ENCODE results near the gene CDK17.

Gene CDK17

GRCh38 chr12:96285158-96285557, 115.1 kb downstream of the CDK17 start:
- H3K36me3 Mint-ChIP-seq (ENCODE audit: low read depth), result peaks cover 57% of the 10 kb centered on the region
- H3K4me3 Mint-ChIP-seq, result no peak overlapping the region
- peaks cover 7% of the 10 kb centered on the region for H3K4me1 Mint-ChIP-seq
- ATAC-seq (no peak), DNase-seq (no peak)
- H3K9me3 Mint-ChIP-seq, result no peaks in the 10 kb centered on the region
- no peaks in the 10 kb centered on the region for H3K27me3 Mint-ChIP-seq
- H3K27ac Mint-ChIP-seq, result no peak overlapping the region

GRCh38 chr12:96274331-96274730, 125.9 kb downstream of the CDK17 start:
- peak; percentile 43 for ATAC-seq

GRCh38 chr12:96271469-96272199, 128.6 kb downstream of the CDK17 start:
- Mint-ChIP-seq H3K4me1 (peaks cover 17% of the 10 kb centered on the region), H3K27me3 (no peaks in the 10 kb centered on the region)

More at GRCh38 chr12:96274331-96274730, 125.9 kb downstream of the CDK17 start:
- Mint-ChIP-seq H3K4me1 (peaks cover 15% of the 10 kb centered on the region), H3K36me3 (ENCODE audit: low read depth) (peaks cover 53% of the 10 kb centered on the region), H3K4me3 (no peak overlapping the region), H3K27me3 (no peaks in the 10 kb centered on the region), H3K27ac (peak overlapping the region; percentile 25), H3K9me3 (no peaks in the 10 kb centered on the region)
- no peak for DNase-seq

GRCh38 chr12:96266238-96266637, 134.0 kb downstream of the CDK17 start:
- Mint-ChIP-seq H3K27ac (no peak overlapping the region), H3K4me3 (no peak overlapping the region), H3K9me3 (no peaks in the 10 kb centered on the region), H3K27me3 (no peaks in the 10 kb centered on the region), H3K36me3 (ENCODE audit: low read depth) (peaks cover 41% of the 10 kb centered on the region), H3K4me1 (peaks cover 4% of the 10 kb centered on the region)
- DNase-seq (no peak), ATAC-seq (no peak)

More at GRCh38 chr12:96271469-96272199, 128.6 kb downstream of the CDK17 start:
- DNase-seq (no peak), ATAC-seq (no peak)
- H3K4me3 Mint-ChIP-seq, result no peak overlapping the region
- peaks cover 42% of the 10 kb centered on the region for H3K36me3 Mint-ChIP-seq (ENCODE audit: low read depth)
- no peaks in the 10 kb centered on the region for H3K9me3 Mint-ChIP-seq
- H3K27ac Mint-ChIP-seq, result peak overlapping the region; percentile 24

GRCh38 chr12:96265836-96266235, 134.4 kb downstream of the CDK17 start:
- peaks cover 4% of the 10 kb centered on the region for H3K4me1 Mint-ChIP-seq
- no peaks in the 10 kb centered on the region for H3K27me3 Mint-ChIP-seq
- H3K4me3 Mint-ChIP-seq, result no peak overlapping the region
- H3K27ac Mint-ChIP-seq, result no peak overlapping the region
- ATAC-seq (no peak), DNase-seq (no peak)
- no peaks in the 10 kb centered on the region for H3K9me3 Mint-ChIP-seq
- peaks cover 43% of the 10 kb centered on the region for H3K36me3 Mint-ChIP-seq (ENCODE audit: low read depth)

- ATAC-seq (no peak), DNase-seq (no peak)
- Mint-ChIP-seq H3K27ac (no peak overlapping the region), H3K4me1 (peaks cover 4% of the 10 kb centered on the region), H3K27me3 (no peaks in the 10 kb centered on the region), H3K4me3 (no peak overlapping the region), H3K36me3 (ENCODE audit: low read depth) (peaks cover 44% of the 10 kb centered on the region), H3K9me3 (no peaks in the 10 kb centered on the region)
Observed at GRCh38 chr12:96265400-96265799, 134.8 kb downstream of the CDK17 start.

GRCh38 chr12:96263449-96263902, 136.8 kb downstream of the CDK17 start:
- Mint-ChIP-seq H3K4me1 (peaks cover 4% of the 10 kb centered on the region), H3K36me3 (ENCODE audit: low read depth) (peaks cover 42% of the 10 kb centered on the region), H3K27me3 (no peaks in the 10 kb centered on the region), H3K27ac (no peak overlapping the region), H3K4me3 (no peak overlapping the region), H3K9me3 (no peaks in the 10 kb centered on the region)
- no peak for DNase-seq
- no peak for ATAC-seq

GRCh38 chr12:96261557-96261956, 138.7 kb downstream of the CDK17 start:
- DNase-seq (no peak), ATAC-seq (no peak)
- Mint-ChIP-seq H3K4me3 (no peak overlapping the region), H3K9me3 (no peaks in the 10 kb centered on the region), H3K27ac (no peak overlapping the region), H3K27me3 (no peaks in the 10 kb centered on the region), H3K4me1 (peaks cover 2% of the 10 kb centered on the region), H3K36me3 (ENCODE audit: low read depth) (peaks cover 44% of the 10 kb centered on the region)

- Mint-ChIP-seq H3K4me1 (no peaks in the 10 kb centered on the region), H3K4me3 (no peak overlapping the region), H3K27me3 (no peaks in the 10 kb centered on the region), H3K27ac (peak overlapping the region; percentile 17), H3K9me3 (no peaks in the 10 kb centered on the region), H3K36me3 (ENCODE audit: low read depth) (peaks cover 42% of the 10 kb centered on the region)
- DNase-seq (no peak), ATAC-seq (no peak)
Observed at GRCh38 chr12:96260644-96261043, 139.6 kb downstream of the CDK17 start.

- Mint-ChIP-seq H3K9me3 (no peaks in the 10 kb centered on the region), H3K4me1 (no peaks in the 10 kb centered on the region), H3K27me3 (no peaks in the 10 kb centered on the region), H3K4me3 (no peak overlapping the region), H3K27ac (no peak overlapping the region), H3K36me3 (ENCODE audit: low read depth) (peaks cover 42% of the 10 kb centered on the region)
- ATAC-seq (no peak), DNase-seq (no peak)
Observed at GRCh38 chr12:96260231-96260630, 140.0 kb downstream of the CDK17 start.

- DNase-seq (peak; percentile 22), ATAC-seq (peak; percentile 70)
Observed at GRCh38 chr12:96258104-96258961, 141.9 kb downstream of the CDK17 start.

GRCh38 chr12:96257550-96258103, 142.6 kb downstream of the CDK17 start:
- H3K9me3 Mint-ChIP-seq, result no peaks in the 10 kb centered on the region
- DNase-seq, result no peak
- H3K4me3 Mint-ChIP-seq, result no peak overlapping the region
- no peak for ATAC-seq
- H3K36me3 Mint-ChIP-seq (ENCODE audit: low read depth), result peaks cover 36% of the 10 kb centered on the region
- H3K27ac Mint-ChIP-seq, result no peak overlapping the region
- no peaks in the 10 kb centered on the region for H3K27me3 Mint-ChIP-seq
- H3K4me1 Mint-ChIP-seq, result peaks cover 4% of the 10 kb centered on the region

More at GRCh38 chr12:96258104-96258961, 141.9 kb downstream of the CDK17 start:
- no peaks in the 10 kb centered on the region for H3K27me3 Mint-ChIP-seq
- H3K36me3 Mint-ChIP-seq (ENCODE audit: low read depth), result peaks cover 33% of the 10 kb centered on the region
- H3K4me1 Mint-ChIP-seq, result peaks cover 4% of the 10 kb centered on the region
- H3K4me3 Mint-ChIP-seq, result no peak overlapping the region
- no peaks in the 10 kb centered on the region for H3K9me3 Mint-ChIP-seq
- no peak overlapping the region for H3K27ac Mint-ChIP-seq

GRCh38 chr12:96256672-96257361, 143.4 kb downstream of the CDK17 start:
- peaks cover 37% of the 10 kb centered on the region for H3K36me3 Mint-ChIP-seq (ENCODE audit: low read depth)
- H3K9me3 Mint-ChIP-seq, result no peaks in the 10 kb centered on the region
- peaks cover 4% of the 10 kb centered on the region for H3K4me1 Mint-ChIP-seq
- no peaks in the 10 kb centered on the region for H3K27me3 Mint-ChIP-seq
- no peak overlapping the region for H3K27ac Mint-ChIP-seq
- ATAC-seq, result no peak
- no peak for DNase-seq
- no peak overlapping the region for H3K4me3 Mint-ChIP-seq

GRCh38 chr12:96255077-96255476, 145.2 kb downstream of the CDK17 start:
- Mint-ChIP-seq H3K36me3 (ENCODE audit: low read depth) (peaks cover 32% of the 10 kb centered on the region), H3K4me3 (no peak overlapping the region), H3K9me3 (no peaks in the 10 kb centered on the region), H3K27ac (peak overlapping the region; percentile 5), H3K4me1 (peaks cover 4% of the 10 kb centered on the region), H3K27me3 (no peaks in the 10 kb centered on the region)
- DNase-seq (no peak), ATAC-seq (no peak)

All from activated naive CD8-positive, alpha-beta T cell treated with anti-CD3 and anti-CD28 coated beads, Interleukin-2, amount 50 U/mL, for 24 hours (primary cell).